Kidney (tissue), 14 donors: ENCODE results near the gene NEAT1. TPM values are rescaled to one million over a fixed set of nuclear protein-coding genes. Genes with fewer than 3 reads are reported as not detected.

Experiments used
- DNase-seq, 5 donors: peaks; one replicate each; pipeline ENCODE4 v3.0.0-alpha.2; 2013 to 2020
- FAIRE-seq: peaks from 2 replicates; lab custom pipeline; 2012; peaks lifted over from hg19 to GRCh38; lab: Jason Lieb, UNC
- H3K27ac ChIP-seq, 2 donors: one replicate each; pipeline ENCODE4 v1.7.0; 2013; ENCODE audit warnings: low read depth in 2 of 2, low read length in 2 of 2, inconsistent platforms in 1 of 2
- H3K27me3 ChIP-seq: one replicate; pipeline ENCODE4 v1.7.1; 2013; ENCODE audit warnings: low read length, inconsistent platforms; ENCODE audit not compliant: control insufficient read depth, insufficient read depth
- H3K36me3 ChIP-seq, 3 donors: one replicate each; pipeline versions ENCODE4 v1.7.0 to v1.7.1; 2013; ENCODE audit warnings: low read length in 3 of 3, control low read depth in 1 of 3, inconsistent platforms in 1 of 3; ENCODE audit not compliant: insufficient read depth in 3 of 3, control insufficient read depth in 2 of 3
- H3K4me1 ChIP-seq, 3 donors: one replicate each; pipeline versions ENCODE4 v1.7.0 to v1.7.1; 2013; ENCODE audit warnings: low read length in 3 of 3, inconsistent platforms in 1 of 3, low read depth in 1 of 3; ENCODE audit not compliant: control insufficient read depth in 2 of 3, insufficient read depth in 2 of 3
- H3K4me3 ChIP-seq, 3 donors: one replicate each; pipeline versions ENCODE4 v1.7.0 to v1.8.1; 2013; ENCODE audit warnings: low read length in 3 of 3, control low read depth in 1 of 3, inconsistent platforms in 1 of 3
- H3K9ac ChIP-seq, 3 donors: one replicate each; pipeline versions ENCODE4 v1.7.0 to v1.7.1; 2013; ENCODE audit warnings: low read length in 3 of 3, control low read depth in 1 of 3, inconsistent platforms in 1 of 3
- H3K9me3 ChIP-seq, 3 donors: one replicate each; pipeline versions ENCODE4 v1.7.0 to v1.7.1; 2013; ENCODE audit warnings: low read length in 3 of 3, control low read depth in 1 of 3, inconsistent platforms in 1 of 3; ENCODE audit not compliant: control insufficient read depth in 2 of 3, insufficient read depth in 1 of 3
- CTCF ChIP-seq: IDR thresholded peaks from 3 replicates; pipeline ENCODE4 v1.5.1; 2012; ENCODE audit warnings: mild to moderate bottlenecking, moderate library complexity, borderline replicate concordance; ENCODE audit not compliant: insufficient read depth; ENCODE audit errors: extremely low read depth
- intact Hi-C: fragments of 100-400 bp; cut with DNase I; formaldehyde crosslinking; loops from one replicate; pipeline ENCODE4 v1.11.1; 2022
- polyA plus RNA-seq: library from polyadenylated mRNA; stranded (reverse); fragments of 350-450 nt; fragmentation: Illumina TruSeq; extraction: RNeasy Lipid Tissue Mini Kit (QIAGEN cat#74804); gene quantifications from one replicate; pipeline ENCODE4 v1.2.3, GENCODE V29; 2014; ENCODE audit warnings: low read depth, low replicate concordance; ENCODE audit not compliant: insufficient read depth
- total RNA-seq: library from RNA; stranded (reverse); fragmentation: NEBNext Ultra II Directional; extraction: Animal tissue kit (Norgen Biotek cat#: 25700); gene quantifications from one replicate; pipeline ENCODE4 v1.2.1, GENCODE V29; 2021
- donor health status: control.
- donor health status: control.
- donor health status: control.
- donor health status: control.
- donor health status: control.
- donor health status: DM: yes; HTN: yes; CAD: no.
- donor health status: Normal renal cell carcinoma (clear cell type).

NEAT1 gene
- total and polyA plus RNA-seq, 2 donors from 2014 or later, result 595 to 1,006 TPM

- FAIRE-seq, result no peak
- DNase-seq, result peak in 1 of 5 donors; percentile 60
Observed at GRCh38 chr11:65427691-65428577, 5.3 kb downstream of the NEAT1 start.

DNA sequence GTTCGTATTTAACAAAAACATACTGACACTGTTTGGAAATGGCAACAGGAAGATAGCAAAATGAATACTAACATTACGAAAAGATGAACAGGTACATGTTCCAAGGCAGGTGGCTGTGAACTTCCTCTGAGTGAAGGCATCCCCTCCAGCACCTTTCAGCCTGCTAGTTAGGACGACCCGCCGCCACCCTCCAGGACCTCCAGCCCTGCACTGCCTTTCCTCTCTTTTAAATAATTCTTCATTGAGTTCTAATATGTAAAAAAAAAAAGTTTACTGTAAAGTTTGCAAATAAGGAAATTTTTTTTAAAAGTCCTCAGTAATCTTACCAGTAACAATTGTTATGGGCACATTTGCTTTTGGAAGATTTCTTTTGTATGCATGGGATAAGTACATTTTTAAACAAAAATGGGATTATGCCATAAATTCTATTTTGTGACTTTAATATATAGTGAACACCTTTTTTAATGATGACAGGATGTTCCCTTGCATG lies 6.0 kb downstream of the NEAT1 start:
- no peak for FAIRE-seq
- Histone ChIP-seq H3K27me3 (no peaks in the 10 kb centered on the region), H3K4me3 (peak overlapping the region in 2 of 3 donors; percentile 98 to 99), H3K36me3 (peaks cover 0 to 38% (median 22%) of the 10 kb centered on the region in 3 donors), H3K9me3 (no peaks in the 10 kb centered on the region), H3K4me1 (peaks cover 0 to 30% (median 27%) of the 10 kb centered on the region in 3 donors), H3K9ac (peak overlapping the region in 2 of 3 donors; percentile 45 to 99), H3K27ac (peak overlapping the region; percentile 99 to 100)
- TF ChIP-seq CTCF, result no peak
- intact Hi-C loops, result loop anchor here (5.0 kb wide), 1 partner anchor 74 kb away; no protein-coding TSS in a partner anchor
- DNase-seq, result peak in 1 of 5 donors; percentile 61

More at GRCh38 chr11:65427691-65428577, 5.3 kb downstream of the NEAT1 start:
- no peak for TF ChIP-seq CTCF
- H3K36me3 ChIP-seq, result peaks cover 0 to 45% (median 26%) of the 10 kb centered on the region in 3 donors
- H3K27ac ChIP-seq, result peak overlapping the region; percentile 99 to 100
- peaks cover 0 to 27% (median 23%) of the 10 kb centered on the region in 3 donors for H3K4me1 ChIP-seq
- intact Hi-C loops, result loop anchor here (5.0 kb wide), 1 partner anchor 74 kb away; no protein-coding TSS in a partner anchor
- H3K27me3 ChIP-seq, result no peaks in the 10 kb centered on the region
- peak overlapping the region in 2 of 3 donors; percentile 98 to 99 for H3K4me3 ChIP-seq
- H3K9me3 ChIP-seq, result no peaks in the 10 kb centered on the region
- peak overlapping the region in 2 of 3 donors; percentile 99 to 100 for H3K9ac ChIP-seq

DNA sequence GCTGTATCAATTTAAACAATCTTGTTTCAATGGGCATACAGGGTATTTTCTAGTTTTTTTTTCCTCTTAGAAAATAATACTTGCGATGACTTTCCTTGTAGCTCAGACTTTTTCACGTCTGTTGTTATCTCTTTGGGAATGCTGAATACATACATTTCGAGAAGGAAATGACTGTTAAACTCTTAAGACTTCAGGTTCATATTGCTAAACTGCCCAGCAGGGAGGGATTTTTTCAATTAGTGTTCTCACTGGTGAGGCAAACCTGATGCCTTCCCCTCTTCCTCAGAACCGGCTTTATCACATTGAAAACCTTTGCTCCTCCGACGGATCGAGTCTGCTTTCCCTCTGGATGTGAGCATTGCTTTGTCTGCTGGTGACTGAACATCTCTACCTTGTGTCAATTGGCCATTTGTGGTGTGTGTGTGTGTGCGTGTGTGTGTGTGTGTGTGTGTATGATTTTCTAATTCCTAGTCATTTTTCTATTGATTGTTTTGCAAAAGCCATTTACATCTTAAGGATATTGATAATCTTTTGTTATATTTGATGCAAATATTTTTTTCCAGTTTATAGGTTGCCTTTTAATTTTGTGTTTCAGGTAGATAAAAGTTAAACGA lies 6.6 kb downstream of the NEAT1 start:
- no peaks in the 10 kb centered on the region for H3K9me3 ChIP-seq
- peak overlapping the region in 1 of 3 donors; percentile 99 for H3K9ac ChIP-seq
- no peaks in the 10 kb centered on the region for H3K27me3 ChIP-seq
- peaks cover 0 to 32% (median 30%) of the 10 kb centered on the region in 3 donors for H3K4me1 ChIP-seq
- intact Hi-C loops, result loop anchor here (5.0 kb wide), 1 partner anchor 73 kb away; no protein-coding TSS in a partner anchor
- H3K4me3 ChIP-seq, result peak overlapping the region in 2 of 3 donors; percentile 22 to 98
- no peak for TF ChIP-seq CTCF
- FAIRE-seq (no peak), DNase-seq (no peak)
- peak overlapping the region; percentile 99 to 100 for H3K27ac ChIP-seq
- H3K36me3 ChIP-seq, result peaks cover 0 to 35% (median 20%) of the 10 kb centered on the region in 3 donors
